ENCODE measurements around the gene NCAM1. TPM values are rescaled to one million over a fixed set of nuclear protein-coding genes. Genes with fewer than 3 reads are reported as not detected.
A peak's percentile ranks its signal among the peaks of the same experiment; 100 is the strongest.

Gene NCAM1
- total and polyA plus RNA-seq, 9 of the 15 experiments (the other 6 are each of a cell fraction or from before 2014, with no cell fraction given), result 0.09 to 0.23 TPM; not detected in 7

DNA sequence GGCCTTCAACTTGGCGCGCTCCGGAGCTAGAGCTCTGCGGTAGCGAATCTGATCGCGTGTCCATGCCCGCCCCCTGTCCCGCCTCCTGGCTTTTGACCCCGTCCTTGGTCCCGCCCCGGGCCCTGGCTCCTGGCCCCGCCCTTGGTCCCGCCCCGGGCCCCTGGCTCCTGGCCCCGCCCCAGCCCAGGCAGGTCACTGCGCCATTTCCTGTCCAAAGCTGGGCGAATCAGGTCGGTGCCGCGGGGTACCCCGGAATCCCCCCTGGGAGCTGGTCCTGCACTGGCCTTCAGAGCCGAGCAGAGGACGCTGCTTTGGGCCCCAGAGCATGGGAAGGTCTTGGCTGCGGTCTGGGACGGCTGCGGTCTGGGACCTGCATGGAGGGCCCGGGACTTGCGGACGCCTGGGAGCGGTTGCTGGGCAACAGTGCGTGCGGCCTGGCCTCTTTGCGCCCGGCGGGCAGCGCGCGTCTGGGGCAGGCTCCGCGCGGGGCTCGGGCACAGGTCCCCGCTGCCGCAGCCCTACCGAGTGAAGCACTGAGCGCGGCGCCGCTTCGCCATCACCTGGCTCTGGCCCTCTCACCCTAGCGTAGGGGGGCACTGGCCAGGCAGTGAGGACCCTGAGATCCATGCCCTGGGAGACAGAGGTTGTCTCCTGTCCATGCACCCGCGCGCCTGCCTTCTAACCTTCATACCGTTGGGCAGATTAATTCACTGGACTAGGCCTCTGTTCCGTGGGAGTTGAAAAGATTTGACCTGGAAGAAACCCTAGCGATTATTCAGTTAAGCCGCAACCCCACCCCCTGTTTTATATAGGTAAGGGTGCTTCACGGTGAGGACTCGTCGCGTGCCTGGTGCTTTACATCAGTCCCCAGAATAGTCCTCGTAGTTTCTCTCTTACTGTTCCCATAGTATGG, 353.4 kb downstream of the NCAM1 start, which contains the start of gene TTC12 (continued):
- TF ChIP-seq, protein P1, sequence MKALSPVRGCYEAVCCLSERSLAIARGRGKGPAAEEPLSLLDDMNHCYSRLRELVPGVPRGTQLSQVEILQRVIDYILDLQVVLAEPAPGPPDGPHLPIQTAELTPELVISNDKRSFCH (CRISPR knock-in tag; IDR thresholded peaks at IDR 0.05), result no peak
- TF ChIP-seq, protein P1 (tag; IDR thresholded peaks at IDR 0.05), result no peak
- TF ChIP-seq HMGN3 (IDR thresholded peaks at IDR 0.05; ENCODE audit: borderline replicate concordance, extremely low read depth, insufficient read length, low read depth, low read length) (peak; percentile 35), RBFOX2 (IDR thresholded peaks at IDR 0.05; ENCODE audit: low read depth, low read length) (peak; percentile 77), ATF1 (CRISPR knock-in tag; IDR thresholded peaks at IDR 0.05) (no peak), ATF1 (tag; IDR thresholded peaks at IDR 0.05) (peak; percentile 41; the same call in 1 of the 2 replicates), CREM (IDR thresholded peaks at IDR 0.05; ENCODE audit: low read depth) (peak; percentile 33; the same call in 1 of the 2 replicates), JUN (IDR thresholded peaks at IDR 0.05; ENCODE audit: borderline replicate concordance, low read depth, low read length) (no peak), JUN (CRISPR knock-in tag; IDR thresholded peaks at IDR 0.05; ENCODE audit: borderline replicate concordance) (no peak; the same call in 1 of the 2 replicates), ARNT (IDR thresholded peaks at IDR 0.05) (no peak), TEAD1 (CRISPR knock-in tag; IDR thresholded peaks at IDR 0.05) (peak in 1 of 2 experiments; percentile 47; a peak in 1 of 4 replicates), XRCC4 (IDR thresholded peaks at IDR 0.05; ENCODE audit: extremely low read depth, insufficient read depth, insufficient read length) (no peak), SIN3A (IDR thresholded peaks at IDR 0.05; ENCODE audit: borderline replicate concordance in 2 of 2, control insufficient read depth in 1 of 2, low read depth in 2 of 2, low read length in 2 of 2) (peak; percentile 83 to 92; a peak in 2 of 4 replicates), NBN (IDR thresholded peaks at IDR 0.05; ENCODE audit: low read depth) (no peak), NRF1 (conservative IDR thresholded peaks at IDR 0.05 in 1 of 2, IDR thresholded peaks at IDR 0.05 in 1 of 2) (peak; percentile 59 to 67), MYC (IDR thresholded peaks at IDR 0.05; ENCODE audit: low read depth, low read length) (no peak), MYC (CRISPR knock-in tag; IDR thresholded peaks at IDR 0.05; ENCODE audit: borderline replicate concordance, low read depth) (no peak), ZNF184 (CRISPR knock-in tag; IDR thresholded peaks at IDR 0.05) (no peak)
- TF ChIP-seq, protein P2, sequence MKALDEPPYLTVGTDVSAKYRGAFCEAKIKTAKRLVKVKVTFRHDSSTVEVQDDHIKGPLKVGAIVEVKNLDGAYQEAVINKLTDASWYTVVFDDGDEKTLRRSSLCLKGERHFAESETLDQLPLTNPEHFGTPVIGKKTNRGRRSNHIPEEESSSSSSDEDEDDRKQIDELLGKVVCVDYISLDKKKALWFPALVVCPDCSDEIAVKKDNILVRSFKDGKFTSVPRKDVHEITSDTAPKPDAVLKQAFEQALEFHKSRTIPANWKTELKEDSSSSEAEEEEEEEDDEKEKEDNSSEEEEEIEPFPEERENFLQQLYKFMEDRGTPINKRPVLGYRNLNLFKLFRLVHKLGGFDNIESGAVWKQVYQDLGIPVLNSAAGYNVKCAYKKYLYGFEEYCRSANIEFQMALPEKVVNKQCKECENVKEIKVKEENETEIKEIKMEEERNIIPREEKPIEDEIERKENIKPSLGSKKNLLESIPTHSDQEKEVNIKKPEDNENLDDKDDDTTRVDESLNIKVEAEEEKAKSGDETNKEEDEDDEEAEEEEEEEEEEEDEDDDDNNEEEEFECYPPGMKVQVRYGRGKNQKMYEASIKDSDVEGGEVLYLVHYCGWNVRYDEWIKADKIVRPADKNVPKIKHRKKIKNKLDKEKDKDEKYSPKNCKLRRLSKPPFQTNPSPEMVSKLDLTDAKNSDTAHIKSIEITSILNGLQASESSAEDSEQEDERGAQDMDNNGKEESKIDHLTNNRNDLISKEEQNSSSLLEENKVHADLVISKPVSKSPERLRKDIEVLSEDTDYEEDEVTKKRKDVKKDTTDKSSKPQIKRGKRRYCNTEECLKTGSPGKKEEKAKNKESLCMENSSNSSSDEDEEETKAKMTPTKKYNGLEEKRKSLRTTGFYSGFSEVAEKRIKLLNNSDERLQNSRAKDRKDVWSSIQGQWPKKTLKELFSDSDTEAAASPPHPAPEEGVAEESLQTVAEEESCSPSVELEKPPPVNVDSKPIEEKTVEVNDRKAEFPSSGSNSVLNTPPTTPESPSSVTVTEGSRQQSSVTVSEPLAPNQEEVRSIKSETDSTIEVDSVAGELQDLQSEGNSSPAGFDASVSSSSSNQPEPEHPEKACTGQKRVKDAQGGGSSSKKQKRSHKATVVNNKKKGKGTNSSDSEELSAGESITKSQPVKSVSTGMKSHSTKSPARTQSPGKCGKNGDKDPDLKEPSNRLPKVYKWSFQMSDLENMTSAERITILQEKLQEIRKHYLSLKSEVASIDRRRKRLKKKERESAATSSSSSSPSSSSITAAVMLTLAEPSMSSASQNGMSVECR (CRISPR knock-in tag; IDR thresholded peaks at IDR 0.05), result peak; percentile 98
- TF ChIP-seq, protein P3, sequence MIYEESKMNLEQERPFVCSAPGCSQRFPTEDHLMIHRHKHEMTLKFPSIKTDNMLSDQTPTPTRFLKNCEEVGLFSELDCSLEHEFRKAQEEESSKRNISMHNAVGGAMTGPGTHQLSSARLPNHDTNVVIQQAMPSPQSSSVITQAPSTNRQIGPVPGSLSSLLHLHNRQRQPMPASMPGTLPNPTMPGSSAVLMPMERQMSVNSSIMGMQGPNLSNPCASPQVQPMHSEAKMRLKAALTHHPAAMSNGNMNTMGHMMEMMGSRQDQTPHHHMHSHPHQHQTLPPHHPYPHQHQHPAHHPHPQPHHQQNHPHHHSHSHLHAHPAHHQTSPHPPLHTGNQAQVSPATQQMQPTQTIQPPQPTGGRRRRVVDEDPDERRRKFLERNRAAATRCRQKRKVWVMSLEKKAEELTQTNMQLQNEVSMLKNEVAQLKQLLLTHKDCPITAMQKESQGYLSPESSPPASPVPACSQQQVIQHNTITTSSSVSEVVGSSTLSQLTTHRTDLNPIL (CRISPR knock-in tag; IDR thresholded peaks at IDR 0.05), result no peak
- TF ChIP-seq, protein P4, sequence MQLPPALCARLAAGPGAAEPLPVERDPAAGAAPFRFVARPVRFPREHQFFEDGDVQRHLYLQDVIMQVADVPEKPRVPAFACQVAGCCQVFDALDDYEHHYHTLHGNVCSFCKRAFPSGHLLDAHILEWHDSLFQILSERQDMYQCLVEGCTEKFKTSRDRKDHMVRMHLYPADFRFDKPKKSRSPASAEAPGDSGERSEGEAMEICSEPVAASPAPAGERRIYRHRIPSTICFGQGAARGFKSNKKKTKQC (CRISPR knock-in tag; IDR thresholded peaks at IDR 0.05), result peak; percentile 65; the same call in 1 of the 2 replicates

Measured in K562 (cell line).